ENCODE results near the gene KIF26B.

Gene KIF26B

DNA sequence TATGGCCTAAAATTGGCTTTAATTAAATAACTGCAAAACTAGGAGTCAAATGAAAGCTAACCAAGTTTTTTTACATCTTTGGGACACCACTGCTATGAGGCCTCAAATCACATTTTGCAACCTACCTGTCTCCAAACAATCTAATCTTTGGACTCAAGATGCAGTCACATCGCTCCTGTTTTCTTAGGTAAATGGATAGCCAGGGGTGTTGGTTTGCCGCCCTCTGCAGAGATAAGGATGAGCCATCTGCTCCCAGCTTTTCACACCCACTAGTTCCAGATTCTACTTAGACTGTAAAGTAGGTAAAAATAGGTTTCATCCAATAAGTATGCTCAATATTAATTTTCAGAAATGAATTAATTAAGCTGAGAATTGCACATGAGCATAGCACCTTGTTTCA, 456.5 kb downstream of the KIF26B start:
- no peak for DNase-seq

DNA sequence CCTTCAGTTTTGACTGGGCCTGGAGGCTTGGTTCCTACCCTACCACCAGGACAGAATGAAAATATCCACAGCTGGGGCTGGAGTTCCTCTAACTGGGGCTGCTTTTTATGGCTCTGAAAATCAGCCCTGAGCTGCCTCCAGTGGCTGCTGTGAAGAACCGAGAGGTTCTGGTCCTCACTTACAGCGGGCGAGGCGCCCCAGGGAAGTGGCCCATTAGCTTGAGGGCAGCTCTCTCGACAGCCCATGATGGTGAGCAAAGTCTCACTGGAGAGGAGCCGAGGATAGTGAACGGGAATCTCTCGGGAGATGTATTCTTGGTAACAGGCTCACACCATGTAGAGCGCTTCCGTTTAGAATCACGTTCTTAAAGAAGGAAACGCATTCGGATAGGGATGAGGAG, 459.7 kb downstream of the KIF26B start:
- no peak for DNase-seq

DNA sequence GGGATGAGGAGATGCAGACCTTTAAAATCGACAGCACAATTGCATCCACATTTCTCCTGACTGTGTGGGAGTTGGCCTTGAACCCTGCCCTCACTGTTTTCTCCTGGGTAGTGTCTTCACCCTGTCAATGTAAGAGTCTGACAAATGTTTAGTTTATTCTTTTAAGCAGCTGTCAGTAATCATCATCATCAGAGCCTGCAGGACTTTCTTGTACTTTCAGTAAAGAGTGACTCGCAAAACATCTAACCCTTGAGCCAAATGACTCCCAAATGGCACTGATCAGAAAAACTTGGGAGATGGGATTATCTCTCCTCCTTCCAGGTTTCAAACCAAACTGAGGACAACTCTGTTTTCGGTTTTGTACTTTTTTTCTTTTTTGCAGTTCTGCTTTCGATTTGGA, 460.2 kb downstream of the KIF26B start:
- no peak for DNase-seq

GRCh38 chr1:245621589-245621988, 466.8 kb downstream of the KIF26B start:
- no peak for DNase-seq

DNA sequence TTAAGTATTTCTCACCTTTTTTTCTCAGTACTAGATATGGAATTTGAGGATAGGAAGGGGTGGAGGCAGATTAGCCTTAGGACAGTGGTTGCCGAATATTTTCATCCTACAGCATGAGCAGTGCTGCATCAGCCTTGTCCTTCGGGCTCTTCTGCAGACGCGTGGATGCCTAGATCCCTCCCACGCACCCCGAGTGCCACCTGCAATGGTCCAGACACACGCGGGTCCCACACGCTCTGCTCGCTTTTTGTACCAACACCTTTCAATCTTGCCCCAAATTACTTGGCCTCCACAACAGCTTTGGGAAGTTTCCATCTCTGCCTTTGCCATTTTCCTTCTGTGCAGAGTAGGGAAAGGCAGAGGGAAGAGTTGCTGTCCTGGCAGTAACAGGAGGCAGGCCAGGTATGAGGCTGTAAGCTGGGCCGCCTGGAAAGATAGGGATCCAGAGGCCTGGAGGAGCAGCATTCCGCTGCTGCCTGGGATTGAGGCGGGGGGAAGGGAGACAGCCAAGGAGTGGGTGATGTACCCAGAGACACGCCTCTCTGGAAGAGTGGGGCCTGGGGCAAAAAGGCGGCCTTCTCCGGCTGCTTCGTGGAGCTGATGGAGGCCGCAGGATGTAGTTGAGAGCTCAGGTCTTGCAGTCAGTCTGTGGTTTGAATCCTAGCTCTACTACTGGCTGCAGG, 467.7 kb downstream of the KIF26B start:
- no peak for DNase-seq

DNA sequence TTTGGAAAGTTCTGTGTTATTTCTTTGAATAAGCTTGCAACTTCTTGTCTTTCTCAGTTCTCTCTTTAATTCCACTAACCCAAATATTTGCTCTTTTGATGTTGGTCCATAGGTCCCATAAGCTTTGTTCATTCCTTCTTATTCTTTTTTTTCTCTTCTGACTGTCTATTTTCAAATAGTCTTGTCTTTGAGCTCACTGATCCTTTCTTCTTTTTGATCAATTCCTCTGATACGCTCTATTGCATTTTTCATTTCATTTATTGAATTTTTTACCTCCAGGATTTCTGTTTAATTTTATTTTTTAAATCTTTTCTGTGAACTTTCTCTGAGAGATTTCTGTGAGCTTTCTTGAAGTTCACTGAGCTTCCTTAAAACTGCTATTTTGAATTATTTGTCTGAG, 486.6 kb downstream of the KIF26B start:
- DNase-seq: no peak

GRCh38 chr1:245645406-245645805, 490.6 kb downstream of the KIF26B start:
- DNase-seq: no peak

DNA sequence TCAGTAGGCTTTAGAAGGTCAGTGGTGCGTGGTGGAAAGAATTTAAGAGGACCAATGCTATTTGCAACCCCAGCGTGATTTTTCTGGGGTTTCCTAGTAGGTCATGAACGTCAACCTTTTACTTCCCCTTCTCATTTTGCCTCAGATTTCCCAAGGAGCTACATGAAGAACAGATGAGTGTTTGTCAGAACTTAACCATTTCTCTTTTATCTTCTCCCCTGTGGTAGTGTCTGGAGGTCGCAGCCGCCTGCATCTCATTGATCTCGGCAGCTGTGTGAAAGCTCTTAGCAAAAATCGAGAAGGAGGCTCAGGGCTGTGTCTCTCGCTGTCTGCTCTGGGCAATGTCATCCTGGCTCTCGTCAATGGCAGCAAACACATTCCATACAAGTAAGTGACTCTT, 491.1 kb downstream of the KIF26B start:
- no peak for DNase-seq

GRCh38 chr1:245648749-245649522, 494.2 kb downstream of the KIF26B start:
- DNase-seq: no peak

GRCh38 chr1:245649666-245650065, 494.9 kb downstream of the KIF26B start:
- no peak for DNase-seq

DNA sequence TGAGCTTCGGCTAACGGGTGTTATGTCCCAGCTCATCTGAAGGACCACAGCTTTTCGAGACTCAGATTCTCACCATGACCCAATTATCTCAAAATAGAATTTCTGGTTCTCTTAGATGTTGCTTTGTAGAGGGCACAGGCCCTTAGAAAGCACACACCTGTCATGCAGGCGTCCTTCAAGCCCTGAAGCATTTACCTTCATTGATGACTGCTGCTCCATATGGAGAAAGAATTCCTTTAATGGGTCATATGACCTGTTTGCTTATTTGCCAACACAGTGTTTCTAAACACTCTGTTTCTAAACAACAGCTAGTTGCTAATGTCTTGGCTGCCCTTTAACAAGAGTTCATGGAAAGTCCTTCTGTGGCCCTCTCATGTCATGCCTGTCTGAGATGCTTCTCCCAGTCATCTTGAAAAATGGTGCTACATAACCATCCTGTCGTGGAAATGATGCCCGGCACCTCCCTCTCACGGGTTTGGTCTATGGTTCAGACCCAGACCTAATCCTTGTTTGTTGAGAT, 495.7 kb downstream of the KIF26B start:
- no peak for DNase-seq

GRCh38 chr1:245651093-245651492, 496.3 kb downstream of the KIF26B start:
- no peak for DNase-seq

DNA sequence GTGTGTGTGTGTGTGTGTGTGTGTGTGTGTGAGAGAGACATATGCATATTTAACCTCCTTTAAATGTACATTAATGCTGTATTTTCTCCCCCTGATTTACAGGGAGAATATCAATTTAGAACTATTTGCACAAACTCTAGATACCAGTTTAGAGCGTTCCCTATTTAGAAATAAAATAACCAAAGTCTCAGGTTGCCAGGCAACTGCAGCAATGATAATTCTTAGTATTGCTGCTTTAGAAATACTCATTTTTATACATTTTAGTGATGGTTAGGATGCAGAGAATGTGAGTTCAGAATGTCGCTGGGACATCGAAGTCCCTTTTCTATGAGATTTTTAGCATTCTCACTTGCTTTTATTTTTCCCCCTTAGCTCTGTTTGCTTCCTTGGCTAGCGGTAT, 497.3 kb downstream of the KIF26B start:
- no peak for DNase-seq

- DNase-seq: no peak
Measured at GRCh38 chr1:245652660-245653427, 498.1 kb downstream of the KIF26B start.

GRCh38 chr1:245654460-245655050, 499.8 kb downstream of the KIF26B start:
- no peak for DNase-seq

- DNase-seq: no peak
Measured at GRCh38 chr1:245656189-245656717, 501.5 kb downstream of the KIF26B start.

DNA sequence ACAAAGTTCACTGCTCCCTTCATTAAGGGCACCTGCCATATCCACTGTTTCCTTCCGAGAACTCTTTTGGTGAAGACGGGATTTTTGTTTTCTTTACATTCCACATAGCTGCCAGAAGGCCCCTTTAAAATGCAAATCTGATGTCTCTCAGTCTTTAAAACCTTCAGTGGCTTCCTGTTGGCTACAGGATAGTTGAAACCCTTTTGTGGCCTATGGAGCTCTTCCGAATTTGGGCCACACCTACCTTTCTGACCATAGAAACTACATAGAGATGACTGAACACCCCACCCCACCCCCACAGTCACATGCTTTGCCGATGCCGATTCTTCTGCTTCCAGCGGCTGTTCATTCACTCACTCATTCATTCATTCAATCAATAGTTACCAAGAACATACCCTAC, 502.6 kb downstream of the KIF26B start:
- DNase-seq: no peak

DNA sequence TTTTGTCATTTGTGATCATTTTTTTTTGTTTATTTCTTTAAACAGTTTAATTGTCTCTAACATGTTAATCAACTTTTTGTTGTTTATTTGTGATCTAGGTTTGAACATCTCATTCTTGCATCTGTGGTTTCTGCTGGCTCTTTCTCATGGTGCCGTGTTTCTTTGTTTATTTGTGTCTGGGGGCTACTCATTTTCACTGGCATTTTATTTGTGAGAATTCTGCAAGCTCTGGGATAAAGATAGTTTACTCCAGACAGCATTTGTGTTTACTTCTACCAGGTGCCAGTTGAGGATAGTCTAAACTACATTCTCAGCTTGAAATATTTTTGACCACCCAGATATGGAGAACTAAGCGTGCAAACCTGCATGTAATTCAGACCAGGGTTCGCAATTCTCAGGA, 508.6 kb downstream of the KIF26B start:
- no peak for DNase-seq

DNA sequence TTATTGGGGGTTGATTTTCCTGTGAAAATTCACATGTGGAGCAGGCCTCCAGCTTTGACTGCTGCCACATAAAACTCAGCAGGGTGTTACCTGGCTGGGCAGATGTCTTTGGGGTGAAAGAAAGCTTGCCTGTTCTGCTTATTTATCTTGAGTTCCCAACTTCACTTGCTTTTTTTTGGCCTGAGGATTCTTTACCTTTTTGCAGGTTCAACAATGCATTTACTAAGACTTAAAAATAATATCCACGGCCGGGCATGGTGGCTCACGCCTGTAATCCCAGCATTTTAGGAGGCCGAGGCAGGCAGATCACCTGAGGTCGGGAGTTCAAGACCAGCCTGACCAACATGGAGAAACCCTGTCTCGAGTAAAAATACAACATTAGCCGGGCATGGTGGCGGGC, 509.1 kb downstream of the KIF26B start:
- DNase-seq: no peak

DNA sequence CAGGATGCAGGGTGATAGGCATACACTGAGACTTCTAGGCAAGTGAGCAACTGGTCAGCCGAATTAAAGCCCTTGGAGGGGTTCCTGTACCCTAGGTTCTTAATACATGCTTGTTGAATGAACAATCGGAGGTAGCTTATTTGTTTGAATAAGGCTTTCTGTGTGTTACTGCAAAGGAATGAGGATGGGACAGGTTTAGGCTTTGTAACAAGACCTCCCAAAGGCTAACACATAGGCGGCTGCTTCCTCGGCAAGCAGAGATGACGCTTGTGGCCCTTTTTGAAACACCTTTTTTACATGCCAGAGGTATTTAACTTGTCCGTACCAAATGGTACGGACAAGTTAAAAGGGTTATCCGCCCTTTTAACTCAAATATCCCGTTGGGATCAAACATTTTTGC, 511.6 kb downstream of the KIF26B start:
- no peak for DNase-seq

- DNase-seq: no peak
Measured at GRCh38 chr1:245671349-245671748, 516.6 kb downstream of the KIF26B start.

GRCh38 chr1:245671966-245672767, 517.4 kb downstream of the KIF26B start:
- DNase-seq: no peak
